GM12801 (cell line): Measurements from ENCODE around the gene MAML3.

Experiments
- TF ChIP-seq, protein P1 (sequence below): IDR thresholded peaks from one replicate; pipeline ENCODE4 v1.5.1; 2011; ENCODE audit warnings: control low read depth; ENCODE audit not compliant: insufficient read length; ENCODE audit errors: extremely low read depth

Gene MAML3

DNA sequence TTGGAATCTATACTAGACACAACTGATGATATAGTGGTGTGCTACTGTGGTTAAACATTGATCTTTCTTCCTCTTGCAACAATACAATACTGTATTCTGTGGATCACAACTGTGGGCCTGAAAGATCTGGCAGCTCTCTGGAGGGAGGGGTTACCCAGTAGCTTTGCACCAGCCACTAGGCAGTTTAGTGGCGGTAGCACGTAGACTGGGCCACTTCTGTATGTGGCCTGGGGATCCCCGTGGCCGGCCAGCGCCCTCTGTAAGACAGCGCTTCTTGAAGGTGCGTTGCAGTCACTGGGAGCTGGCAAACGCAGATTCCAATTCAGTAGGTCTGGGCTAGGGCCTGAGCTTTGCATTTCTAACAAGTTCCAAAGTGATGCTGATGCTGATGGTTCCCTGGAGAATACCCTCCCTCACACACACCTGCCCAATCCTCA, 319.7 kb downstream of the MAML3 start:
- TF ChIP-seq, protein P1, sequence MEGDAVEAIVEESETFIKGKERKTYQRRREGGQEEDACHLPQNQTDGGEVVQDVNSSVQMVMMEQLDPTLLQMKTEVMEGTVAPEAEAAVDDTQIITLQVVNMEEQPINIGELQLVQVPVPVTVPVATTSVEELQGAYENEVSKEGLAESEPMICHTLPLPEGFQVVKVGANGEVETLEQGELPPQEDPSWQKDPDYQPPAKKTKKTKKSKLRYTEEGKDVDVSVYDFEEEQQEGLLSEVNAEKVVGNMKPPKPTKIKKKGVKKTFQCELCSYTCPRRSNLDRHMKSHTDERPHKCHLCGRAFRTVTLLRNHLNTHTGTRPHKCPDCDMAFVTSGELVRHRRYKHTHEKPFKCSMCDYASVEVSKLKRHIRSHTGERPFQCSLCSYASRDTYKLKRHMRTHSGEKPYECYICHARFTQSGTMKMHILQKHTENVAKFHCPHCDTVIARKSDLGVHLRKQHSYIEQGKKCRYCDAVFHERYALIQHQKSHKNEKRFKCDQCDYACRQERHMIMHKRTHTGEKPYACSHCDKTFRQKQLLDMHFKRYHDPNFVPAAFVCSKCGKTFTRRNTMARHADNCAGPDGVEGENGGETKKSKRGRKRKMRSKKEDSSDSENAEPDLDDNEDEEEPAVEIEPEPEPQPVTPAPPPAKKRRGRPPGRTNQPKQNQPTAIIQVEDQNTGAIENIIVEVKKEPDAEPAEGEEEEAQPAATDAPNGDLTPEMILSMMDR: no peak

DNA sequence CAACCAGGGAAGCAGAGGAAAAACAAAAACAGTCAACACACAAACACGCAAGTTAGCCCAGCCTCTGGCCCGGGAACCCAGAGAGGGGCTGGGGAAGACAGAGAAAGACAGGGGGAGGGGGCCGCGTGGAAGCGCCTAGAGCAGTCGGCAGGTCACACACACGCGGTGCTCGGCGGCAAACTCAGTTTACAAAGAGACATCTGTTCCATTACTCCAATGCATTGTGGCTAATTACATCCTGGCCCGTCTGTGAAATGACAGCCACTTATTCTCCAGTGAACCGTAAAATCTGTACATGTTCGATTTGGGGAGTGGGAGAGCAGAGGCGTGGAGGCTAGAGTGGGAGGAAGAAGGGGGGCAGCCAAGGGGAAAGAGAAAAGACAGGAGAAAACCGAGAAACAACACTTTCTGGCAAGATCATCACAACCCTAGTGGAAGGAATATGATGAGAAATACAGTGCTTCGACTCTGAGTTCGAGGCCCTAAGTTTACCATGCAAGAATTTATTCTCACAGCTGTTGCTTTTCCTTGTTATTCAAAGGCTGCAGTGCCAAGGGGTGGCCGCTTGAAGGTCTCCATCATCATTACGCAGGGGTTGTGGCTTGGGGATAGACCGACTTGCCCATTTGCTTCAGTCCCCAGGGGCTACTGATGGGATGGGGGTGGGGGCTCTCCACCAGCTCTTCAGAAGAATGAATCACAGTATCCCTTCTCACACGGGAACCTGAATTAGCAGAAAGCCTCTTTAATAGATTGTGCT, 320.7 kb downstream of the MAML3 start:
- TF ChIP-seq, protein P1: no peak

DNA sequence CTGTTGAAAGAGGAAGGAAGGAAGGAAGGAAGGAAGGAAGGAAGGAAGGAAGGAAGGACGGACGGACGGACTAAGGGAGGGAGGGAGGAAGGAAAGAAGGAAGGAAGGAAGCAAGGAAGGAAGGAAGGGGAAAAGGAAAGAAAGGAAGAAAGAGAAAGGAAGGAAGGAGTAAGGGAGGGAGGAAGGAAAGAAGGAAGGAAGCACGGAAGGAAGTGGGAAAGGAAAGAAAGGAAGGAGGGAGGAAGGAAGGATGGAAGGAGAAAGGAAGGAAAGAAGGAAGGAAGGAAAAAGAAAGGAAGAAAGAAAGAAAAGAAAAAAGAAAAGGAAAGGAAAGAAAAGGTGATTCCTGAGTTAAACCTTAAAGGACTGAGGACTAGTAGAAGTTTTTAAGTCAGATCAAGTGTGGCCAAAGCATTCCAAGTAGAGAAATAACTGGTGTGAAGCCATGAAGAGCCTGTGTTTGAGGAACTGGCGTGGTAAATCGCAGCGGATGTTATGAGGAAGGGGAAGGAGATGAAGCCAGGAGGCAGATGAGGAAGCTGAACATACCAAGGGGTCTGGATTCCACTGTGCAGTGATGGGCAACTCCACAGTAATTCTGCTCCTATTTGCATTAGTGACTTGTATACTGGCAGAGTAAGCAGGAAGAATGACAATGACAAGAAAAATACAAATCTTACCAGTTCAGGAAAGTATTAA, 324.9 kb downstream of the MAML3 start:
- TF ChIP-seq, protein P1: no peak

DNA sequence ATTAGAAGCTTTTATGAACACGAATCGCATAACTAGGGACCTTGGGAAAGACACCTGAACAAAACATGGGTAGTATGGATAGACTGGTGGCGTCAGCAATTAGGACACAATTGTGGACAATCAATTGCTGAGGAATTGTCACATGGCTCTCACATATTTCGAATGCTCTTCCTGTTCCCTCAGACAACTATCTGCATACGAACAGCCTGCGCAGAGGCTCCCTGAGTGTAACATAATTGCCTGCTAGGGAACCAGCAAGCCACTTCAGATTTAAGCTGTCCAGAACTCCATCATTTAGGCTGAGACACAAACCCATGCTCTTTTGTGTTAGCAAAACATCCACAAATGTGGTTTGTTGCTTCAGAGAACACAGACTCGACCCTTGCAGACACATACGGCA, 327.6 kb downstream of the MAML3 start:
- TF ChIP-seq, protein P1: no peak

DNA sequence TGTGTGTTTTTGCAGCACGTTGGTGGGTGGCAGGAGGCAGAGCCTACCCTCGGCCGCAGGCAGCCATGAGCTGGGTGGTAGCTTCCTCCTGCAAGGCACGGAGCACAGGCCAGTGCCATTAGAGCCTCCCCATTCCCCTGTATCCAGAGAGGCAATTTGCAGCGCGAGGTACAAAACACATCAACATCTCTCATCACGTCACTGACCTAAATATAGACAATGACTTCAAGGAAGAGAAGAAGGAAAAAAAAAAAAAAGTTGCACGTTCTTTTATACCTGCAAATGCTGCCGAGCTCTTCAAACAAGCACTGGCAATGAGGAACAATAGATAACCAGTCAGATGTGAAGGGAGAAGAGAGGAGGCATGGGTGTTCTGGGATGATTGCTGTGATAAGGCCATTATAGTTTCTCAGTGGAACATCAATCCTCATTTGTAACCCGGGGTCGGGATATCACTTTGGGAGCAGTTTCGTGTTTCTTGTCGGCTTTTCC, 328.4 kb downstream of the MAML3 start:
- TF ChIP-seq, protein P1: no peak

DNA sequence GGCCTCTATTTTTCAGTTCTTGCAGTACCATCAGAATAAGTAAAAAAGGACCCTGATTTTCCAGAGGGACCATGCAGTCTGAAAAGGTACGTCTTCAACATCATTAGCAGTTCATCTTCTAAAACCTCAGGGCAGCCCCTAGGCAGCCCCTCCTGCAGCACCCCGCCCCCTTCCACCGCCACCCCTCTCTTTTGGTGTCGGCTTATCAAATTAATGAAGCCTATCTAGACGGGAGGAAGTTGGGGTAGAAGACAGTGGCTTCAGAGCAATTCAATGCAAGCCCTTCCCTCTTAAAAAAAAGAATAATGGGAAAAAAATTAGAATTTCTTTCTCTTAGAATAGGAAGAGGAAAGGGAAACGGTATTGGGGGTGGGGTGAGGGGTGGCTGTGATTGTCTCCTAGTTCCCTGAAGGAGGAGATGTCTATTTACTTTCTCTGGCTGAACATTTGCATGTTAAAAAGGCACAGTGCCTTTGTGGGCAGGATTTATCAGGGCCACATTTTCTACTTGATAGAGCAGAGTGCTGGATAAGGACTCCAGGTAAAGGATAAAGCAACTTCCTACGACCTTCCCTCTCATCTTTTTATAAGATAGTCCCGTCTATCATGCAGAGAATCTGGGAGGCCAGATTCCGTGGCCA, 329.0 kb downstream of the MAML3 start:
- TF ChIP-seq, protein P1: no peak

DNA sequence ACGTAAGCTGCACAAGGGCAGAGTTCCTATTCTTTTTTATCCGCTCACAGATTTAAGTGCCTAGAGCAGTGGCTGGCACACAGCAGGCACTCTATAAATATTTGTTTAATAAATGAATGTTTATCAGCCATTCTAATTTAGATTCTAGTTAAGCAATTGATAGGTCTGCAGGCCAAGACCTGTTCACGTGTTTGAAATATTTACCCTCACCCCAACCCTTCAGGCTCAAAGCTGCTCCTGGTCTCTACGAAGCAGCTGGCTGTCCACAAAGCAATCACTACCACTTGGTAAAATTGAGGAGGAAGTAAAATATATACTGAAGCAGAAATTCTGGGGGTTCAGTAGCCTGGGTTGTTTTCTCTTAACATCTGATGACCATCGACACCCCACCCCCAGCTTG, 330.2 kb downstream of the MAML3 start:
- TF ChIP-seq, protein P1: no peak
